Right atrium auricular region (tissue), 2 donors: ENCODE results near the gene CACNB3. TPM values are rescaled to one million over a fixed set of nuclear protein-coding genes. Genes with fewer than 3 reads are reported as not detected.
"Not testable (repeated sequence)": the region's sequence is repeated elsewhere in the genome, so short reads cannot be mapped to it uniquely, and the experiment has no call there.

Experiments used
- DNase-seq: peaks from one replicate; pipeline ENCODE4 v3.0.0-alpha.2; 2019; ENCODE audit warnings: low spot score
- H3K27ac ChIP-seq, 2 donors: fragments of 200-600 bp; sonication (generic); 1 replicate in 1 of 2; 2 replicates in 1 of 2; pipeline ENCODE4 v1.5.1; 2016 to 2019
- H3K27me3 ChIP-seq, 2 donors: fragments of 200-600 bp; sonication (generic); one replicate each; pipeline versions ENCODE4 v1.5.1 to v1.6.0; 2017 to 2019
- H3K36me3 ChIP-seq: fragments of 200-600 bp; sonication (generic); one replicate; pipeline ENCODE4 v1.5.1; 2016
- H3K4me1 ChIP-seq, 2 donors: fragments of 200-600 bp; sonication (generic); one replicate each; pipeline versions ENCODE4 v1.5.1 to v1.6.0; 2017 to 2019
- H3K4me3 ChIP-seq, 2 donors: fragments of 200-600 bp; sonication (generic); 1 replicate in 1 of 2; 2 replicates in 1 of 2; pipeline ENCODE4 v1.5.1; 2017 to 2019; ENCODE audit warnings: mild to moderate bottlenecking in 1 of 2, moderate library complexity in 1 of 2
- H3K9me3 ChIP-seq, 2 donors: fragments of 200-600 bp; sonication (generic); one replicate each; pipeline ENCODE4 v1.5.1; 2019
- total RNA-seq, 2 donors: library from RNA; depleted of rRNA; stranded (reverse); fragments of >200 nt; gene quantifications; one replicate each; pipeline ENCODE4 v1.1.0, GENCODE V29; 2016
- TF ChIP-seq, protein P1 (sequence below), 2 donors: fragments of 200-600 bp; sonication (generic); IDR thresholded peaks; one replicate each; pipeline ENCODE4 v1.5.1; 2019; ENCODE audit warnings: antibody characterized with exemption in 2 of 2

The CACNB3 gene
- total RNA-seq, 2 donors from 2014 or later = 6.1 to 7.0 TPM

DNA sequence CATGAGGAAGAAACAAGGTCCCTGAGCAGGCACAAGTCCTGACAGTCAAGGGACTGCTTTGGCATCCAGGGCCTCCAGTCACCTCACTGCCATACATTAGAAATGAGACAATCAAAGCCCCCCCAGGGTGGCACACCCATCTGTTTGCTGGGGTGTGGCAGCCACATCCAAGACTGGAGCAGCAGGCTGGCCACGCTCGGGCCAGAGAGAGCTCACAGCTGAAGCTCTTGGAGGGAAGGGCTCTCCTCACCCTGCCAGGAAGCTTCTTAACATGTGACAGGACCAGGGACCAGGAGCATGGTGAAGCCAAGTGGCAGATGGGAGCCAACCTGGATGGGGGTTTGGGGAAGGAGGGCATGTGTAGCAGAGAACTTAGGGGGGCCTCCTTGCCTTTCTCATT, 10.0 kb downstream of the CACNB3 start:
- TF ChIP-seq, protein P1, sequence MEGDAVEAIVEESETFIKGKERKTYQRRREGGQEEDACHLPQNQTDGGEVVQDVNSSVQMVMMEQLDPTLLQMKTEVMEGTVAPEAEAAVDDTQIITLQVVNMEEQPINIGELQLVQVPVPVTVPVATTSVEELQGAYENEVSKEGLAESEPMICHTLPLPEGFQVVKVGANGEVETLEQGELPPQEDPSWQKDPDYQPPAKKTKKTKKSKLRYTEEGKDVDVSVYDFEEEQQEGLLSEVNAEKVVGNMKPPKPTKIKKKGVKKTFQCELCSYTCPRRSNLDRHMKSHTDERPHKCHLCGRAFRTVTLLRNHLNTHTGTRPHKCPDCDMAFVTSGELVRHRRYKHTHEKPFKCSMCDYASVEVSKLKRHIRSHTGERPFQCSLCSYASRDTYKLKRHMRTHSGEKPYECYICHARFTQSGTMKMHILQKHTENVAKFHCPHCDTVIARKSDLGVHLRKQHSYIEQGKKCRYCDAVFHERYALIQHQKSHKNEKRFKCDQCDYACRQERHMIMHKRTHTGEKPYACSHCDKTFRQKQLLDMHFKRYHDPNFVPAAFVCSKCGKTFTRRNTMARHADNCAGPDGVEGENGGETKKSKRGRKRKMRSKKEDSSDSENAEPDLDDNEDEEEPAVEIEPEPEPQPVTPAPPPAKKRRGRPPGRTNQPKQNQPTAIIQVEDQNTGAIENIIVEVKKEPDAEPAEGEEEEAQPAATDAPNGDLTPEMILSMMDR (IDR thresholded peaks at IDR 0.05) = no peak
- H3K4me3 ChIP-seq = no peak overlapping the region
- H3K4me1 ChIP-seq = no peaks in the 10 kb centered on the region
- no peaks in the 10 kb centered on the region for H3K9me3 ChIP-seq
- no peaks in the 10 kb centered on the region for H3K27me3 ChIP-seq
- H3K36me3 ChIP-seq = peaks cover 55% of the 10 kb centered on the region
- H3K27ac ChIP-seq = no peak overlapping the region
- no peak for DNase-seq

DNA sequence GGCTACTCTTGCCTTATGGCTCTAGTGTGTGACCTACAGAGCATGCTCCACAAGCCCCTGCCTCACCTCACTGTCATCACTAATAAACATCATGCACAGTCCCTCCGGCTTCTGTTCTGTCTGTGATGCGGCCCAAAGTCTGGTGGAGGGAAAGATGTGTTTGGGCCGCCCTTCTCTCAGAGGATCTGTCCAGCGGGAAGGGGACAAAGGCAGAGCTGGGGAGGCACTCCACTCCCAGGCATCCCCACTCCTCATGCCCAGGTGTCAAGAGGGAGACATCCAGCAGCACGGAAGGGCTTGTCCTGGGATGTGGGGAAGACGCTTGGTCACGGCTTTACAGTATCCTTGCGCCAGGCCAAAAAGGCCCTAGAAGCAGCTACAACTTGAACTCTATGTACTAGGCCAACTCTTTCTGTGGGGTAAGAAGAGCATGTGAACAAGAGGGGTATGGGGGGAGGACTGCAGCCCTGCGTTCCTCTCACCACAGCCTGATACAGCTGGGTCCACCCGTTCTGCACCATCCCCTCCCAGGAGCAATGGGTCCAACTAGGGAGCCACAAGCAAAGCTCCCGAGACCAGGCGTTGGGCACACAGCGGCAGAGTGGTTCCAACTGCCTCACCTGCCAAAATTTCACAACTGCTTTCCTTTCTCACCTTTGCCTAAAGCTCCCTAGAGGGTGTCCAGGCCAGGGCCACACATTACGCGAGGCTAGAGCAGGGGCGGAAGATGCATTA, 10.7 kb downstream of the CACNB3 start:
- H3K36me3 ChIP-seq = peaks cover 63% of the 10 kb centered on the region
- H3K9me3 ChIP-seq = no peaks in the 10 kb centered on the region
- no peak overlapping the region for H3K27ac ChIP-seq
- no peaks in the 10 kb centered on the region for H3K4me1 ChIP-seq
- DNase-seq = no peak
- no peaks in the 10 kb centered on the region for H3K27me3 ChIP-seq
- no peak overlapping the region for H3K4me3 ChIP-seq
- TF ChIP-seq, protein P1 (IDR thresholded peaks at IDR 0.05) = no peak

DNA sequence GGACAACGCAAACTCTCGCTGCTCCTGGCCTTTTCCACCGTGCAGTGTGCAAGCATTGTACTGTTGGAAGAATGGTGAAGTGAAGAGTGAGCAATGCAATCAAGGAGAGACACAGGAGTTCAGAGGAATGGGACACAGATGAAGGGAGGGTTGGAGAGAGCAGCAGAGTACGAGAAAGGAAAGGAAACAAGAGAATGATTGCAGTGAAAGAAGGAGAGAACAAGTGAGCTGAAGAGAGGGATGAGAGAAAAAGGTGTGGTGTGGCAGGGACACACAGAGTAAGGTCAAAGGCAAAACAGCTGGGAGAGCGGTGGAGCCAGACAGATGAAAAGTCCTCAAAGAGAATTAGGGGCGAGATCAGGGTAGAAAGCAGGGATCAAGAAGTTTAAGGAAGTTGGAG, 13.0 kb downstream of the CACNB3 start:
- TF ChIP-seq, protein P1 (IDR thresholded peaks at IDR 0.05) = no peak

DNA sequence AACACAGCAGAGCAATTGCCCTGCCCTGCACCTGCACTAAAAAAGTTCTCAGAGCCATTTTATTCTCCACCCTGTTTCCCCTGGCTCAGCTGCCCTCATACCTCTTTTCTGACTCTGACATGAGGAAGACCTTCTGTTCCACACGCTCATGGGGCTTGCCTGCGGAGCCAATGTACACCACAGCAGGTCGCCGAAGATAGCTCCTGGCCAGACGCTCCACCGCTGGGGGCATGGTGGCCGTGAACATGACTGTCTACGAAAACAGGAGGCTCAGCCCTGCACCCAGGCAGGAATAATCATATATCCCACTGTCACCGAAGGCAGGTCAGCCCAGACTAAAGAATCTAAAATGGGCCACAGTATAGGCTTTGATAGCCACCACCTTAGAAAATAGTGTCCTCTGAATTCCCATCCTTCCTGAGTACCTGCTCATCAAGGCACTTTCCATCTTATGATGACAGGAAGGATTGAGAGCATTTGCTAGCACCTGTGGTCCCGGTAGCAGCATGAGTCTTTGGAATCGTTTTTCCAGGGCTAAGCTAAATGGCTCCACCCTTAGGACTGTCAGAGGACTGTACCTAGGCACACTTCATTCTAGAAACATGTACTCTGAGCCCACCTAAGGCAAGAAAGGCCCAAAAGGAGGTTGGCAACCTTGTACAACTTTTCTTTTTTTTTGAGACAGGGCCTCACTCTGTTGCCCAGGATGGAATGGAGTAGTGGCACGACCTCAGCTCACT, 14.2 kb downstream of the CACNB3 start:
- H3K4me1 ChIP-seq = no peaks in the 10 kb centered on the region
- no peak for DNase-seq

More for the DNA sequence above, 13.0 kb downstream of the CACNB3 start:
- no peak overlapping the region for H3K27ac ChIP-seq
- H3K4me1 ChIP-seq = no peaks in the 10 kb centered on the region
- H3K9me3 ChIP-seq = no peaks in the 10 kb centered on the region
- no peak for DNase-seq
- H3K27me3 ChIP-seq = no peaks in the 10 kb centered on the region
- H3K4me3 ChIP-seq = no peak overlapping the region
- peaks cover 78% of the 10 kb centered on the region for H3K36me3 ChIP-seq

DNA sequence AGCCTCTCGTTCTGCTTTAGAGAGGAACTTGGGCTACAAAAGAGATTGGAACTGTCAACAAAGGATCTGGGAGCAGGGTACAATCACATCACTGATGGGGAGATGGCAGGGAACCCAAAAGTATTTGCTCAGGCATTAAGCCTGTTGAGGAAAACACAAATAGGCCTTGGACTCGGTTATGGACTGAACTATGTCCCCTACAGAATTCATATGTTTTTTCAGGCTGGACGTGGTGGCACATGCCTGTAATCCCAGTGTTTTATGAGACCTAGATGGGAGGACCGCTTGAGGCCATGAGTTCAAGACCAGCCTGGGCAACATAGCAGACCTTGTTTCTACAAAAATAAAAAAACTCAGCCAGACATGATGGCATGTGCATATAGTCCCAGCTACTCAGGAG, 19.8 kb downstream of the CACNB3 start:
- Histone ChIP-seq H3K4me1 (no peaks in the 10 kb centered on the region), H3K9me3 (no peaks in the 10 kb centered on the region), H3K27ac (no peak overlapping the region), H3K4me3 (no peak overlapping the region), H3K27me3 (no peaks in the 10 kb centered on the region), H3K36me3 (peaks cover 79% of the 10 kb centered on the region)
- DNase-seq = no peak
- TF ChIP-seq, protein P1 (IDR thresholded peaks at IDR 0.05) = no peak

More for the DNA sequence above, 14.2 kb downstream of the CACNB3 start:
- Histone ChIP-seq H3K36me3 (peaks cover 91% of the 10 kb centered on the region), H3K9me3 (no peaks in the 10 kb centered on the region), H3K27ac (no peak overlapping the region), H3K4me3 (no peak overlapping the region), H3K27me3 (no peaks in the 10 kb centered on the region)
- TF ChIP-seq, protein P1 (IDR thresholded peaks at IDR 0.05) = no peak

DNA sequence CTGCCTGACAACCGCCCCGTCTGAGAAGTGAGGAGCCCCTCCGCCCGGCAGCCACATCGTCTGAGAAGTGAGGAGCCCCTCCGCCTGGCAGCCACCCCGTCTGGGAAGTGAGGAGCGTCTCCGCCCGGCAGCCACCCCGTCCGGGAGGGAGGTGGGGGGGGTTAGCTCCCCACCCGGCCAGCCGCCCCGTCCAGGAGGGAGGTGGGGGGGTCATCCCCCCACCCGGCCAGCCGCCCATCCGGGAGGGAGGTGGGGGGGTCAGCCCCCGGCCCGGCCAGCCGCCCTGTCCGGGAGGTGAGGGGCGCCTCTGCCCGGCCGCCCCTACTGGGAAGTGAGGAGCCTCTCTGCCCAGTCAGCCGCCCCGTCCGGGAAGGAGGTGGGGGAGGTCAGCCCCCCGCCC, 23.7 kb downstream of the CACNB3 start:
- H3K27ac ChIP-seq, H3K27me3 ChIP-seq, H3K4me3 ChIP-seq, H3K9me3 ChIP-seq, DNase-seq, H3K4me1 ChIP-seq: not testable (repeated sequence)
- H3K36me3 ChIP-seq = peaks cover 70% of the 10 kb centered on the region
